Measurements from ENCODE around the gene ZBTB42.

ZBTB42 gene

DNA sequence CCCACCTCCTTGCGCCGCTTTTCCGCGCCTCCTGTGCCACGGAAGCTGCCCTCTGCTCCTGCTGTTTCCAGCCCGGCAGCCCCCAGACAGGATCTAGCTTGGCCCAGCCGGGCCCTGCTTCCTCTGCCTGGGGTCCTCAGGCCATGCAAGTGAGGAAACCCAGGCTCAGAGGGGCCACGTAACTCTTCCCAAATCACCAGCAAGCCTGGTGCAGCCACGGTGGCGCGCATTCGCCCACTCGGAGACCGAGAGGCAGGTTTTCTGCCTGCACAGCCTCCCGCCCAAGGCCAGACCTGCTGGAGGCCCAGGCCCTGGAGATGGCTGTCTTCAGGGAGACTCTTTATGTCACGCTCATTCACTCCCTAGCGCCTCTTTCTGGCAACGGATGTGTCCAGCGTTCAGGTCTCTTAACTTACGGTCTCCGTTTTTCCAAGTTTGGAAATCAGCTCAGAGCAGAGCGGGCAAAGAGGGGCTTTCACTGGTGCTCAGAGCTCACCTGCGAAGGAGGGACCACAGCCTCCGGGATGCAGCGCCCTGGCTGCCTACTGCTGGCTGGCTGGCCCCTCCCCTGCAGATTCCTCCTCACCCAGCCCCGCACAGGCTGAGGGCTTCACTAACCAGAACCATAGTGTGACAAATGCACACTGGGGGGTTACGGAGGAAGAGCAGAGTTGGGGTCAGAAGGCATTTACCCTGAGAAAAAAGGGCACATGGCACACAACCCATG lies 43.6 kb downstream of the ZBTB42 start:
- DNase-seq = no peak

DNA sequence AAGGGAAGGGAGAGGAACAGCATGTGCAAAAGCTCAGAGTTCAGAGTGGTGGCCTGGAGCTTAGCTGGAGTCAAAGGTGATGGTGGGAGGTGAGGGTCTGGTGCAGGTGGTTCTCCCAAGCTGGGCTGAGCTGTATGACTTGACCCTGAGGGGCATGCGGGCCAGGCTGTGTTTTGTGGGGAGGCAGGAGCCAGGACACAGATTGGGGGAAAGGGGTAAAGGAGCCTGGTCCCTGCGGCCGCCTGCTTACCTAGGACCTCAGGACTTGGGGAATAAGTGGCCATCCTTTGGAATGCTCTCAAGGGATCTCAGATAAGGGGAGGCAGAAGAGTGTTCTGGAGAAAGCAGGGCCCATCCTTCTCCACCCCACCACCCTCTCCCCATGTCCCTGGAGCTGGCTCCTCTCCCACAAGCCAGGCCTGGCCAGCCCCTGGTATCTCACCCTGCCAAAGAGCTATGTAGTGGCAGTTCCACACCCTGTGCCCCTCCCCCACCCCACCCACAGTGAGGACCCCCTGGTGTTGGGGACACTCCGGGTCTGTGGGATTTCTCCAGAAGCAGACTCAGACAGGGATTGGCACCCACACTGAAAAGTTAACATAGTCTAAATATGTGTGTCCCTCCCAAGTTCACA lies 44.2 kb downstream of the ZBTB42 start:
- DNase-seq = no peak

GRCh38 chr14:104845834-104846441 lies 45.0 kb downstream of the ZBTB42 start:
- DNase-seq = no peak

DNA sequence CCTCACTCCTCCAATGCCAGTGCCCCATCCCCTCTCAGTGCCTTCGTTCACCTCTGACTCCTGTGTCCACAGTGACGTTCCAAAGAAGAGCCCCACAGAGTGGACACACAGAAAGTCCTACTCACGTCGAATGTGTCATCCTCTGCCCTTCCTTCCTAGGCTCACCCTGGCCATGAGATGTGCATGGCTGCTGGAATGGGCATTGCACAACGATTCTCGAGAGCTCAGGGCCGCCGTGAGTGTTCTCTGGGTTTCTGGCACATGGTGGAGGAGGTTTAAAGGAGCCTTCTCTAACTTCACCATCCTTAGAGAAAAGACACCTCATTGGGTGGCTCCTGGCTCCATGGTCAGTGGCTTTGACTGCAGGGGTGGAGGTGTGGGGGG lies 51.4 kb downstream of the ZBTB42 start:
- no peak for DNase-seq
